ENCODE data around the gene CNIH3. TPM values are rescaled to one million over a fixed set of nuclear protein-coding genes. Genes with fewer than 3 reads are reported as not detected.

The CNIH3 gene
- total RNA-seq, 5 donors from 2014 or later (not counting 1 experiment from before 2014, with no cell fraction given) = 2.3 to 3.6 (median 2.4) TPM

- Histone ChIP-seq H3K9me3 (no peaks in the 10 kb centered on the region), H3K27ac (ENCODE audit: low read length) (no peak overlapping the region), H3K27me3 (replicated peaks in 1 of 2; ENCODE audit: control insufficient read depth in 2 of 2, extremely low read depth in 1 of 2, insufficient read depth in 2 of 2, low read length in 1 of 2) (no peaks in the 10 kb centered on the region), H3K36me3 (ENCODE audit: control insufficient read depth in 2 of 2, extremely low read depth in 1 of 2, insufficient read depth in 1 of 2, low read length in 1 of 2) (no peaks in the 10 kb centered on the region), H3K4me3 (ENCODE audit: control insufficient read depth in 1 of 2, extremely low read depth in 1 of 2, low read length in 1 of 2) (no peak overlapping the region), H3K4me1 (ENCODE audit: control insufficient read depth in 1 of 2, extremely low read depth in 1 of 2, insufficient read depth in 2 of 2, low read length in 2 of 2) (no peaks in the 10 kb centered on the region)
- Mint-ChIP-seq H3K9me3 (no peaks in the 10 kb centered on the region), H3K27me3 (peaks cover 0 to 4% of the 10 kb centered on the region in 2 donors), H3K4me3 (no peak overlapping the region), H3K27ac (no peak overlapping the region), H3K36me3 (no peaks in the 10 kb centered on the region), H3K4me1 (peaks cover 9 to 19% (median 16%) of the 10 kb centered on the region in 3 donors)
- 88% methylated on average over 5 of the region's 5 CpGs for WGBS (ENCODE audit: insufficient coverage)
- ATAC-seq (replicated peaks in 1 of 4) = no peak
- ChIA-PET CTCF (no interaction called here), POLR2A (no interaction called here)
- DNase-seq = no peak
These were observed 164.6 kb downstream of the CNIH3 start for GRCh38 chr1:224780736-224781135.

DNA sequence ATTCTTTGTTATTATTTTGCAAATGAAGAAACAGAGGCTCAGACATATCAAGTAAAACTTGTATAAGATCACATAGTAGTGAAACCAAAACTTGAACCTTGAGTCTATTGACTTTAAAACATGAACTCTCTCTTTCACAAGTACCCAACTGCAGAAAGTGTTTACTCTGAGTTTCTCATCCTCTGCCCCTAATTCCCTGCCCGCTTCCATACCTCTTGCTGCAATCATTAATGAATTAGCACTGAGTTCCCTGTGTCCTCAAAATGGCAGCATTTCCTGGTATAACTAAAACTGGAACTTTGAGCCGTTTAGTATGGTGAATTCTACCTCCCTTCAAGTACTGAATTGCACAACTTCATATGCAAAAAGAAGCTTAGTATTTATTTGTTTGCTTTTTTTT, 165.7 kb downstream of the CNIH3 start:
- Histone ChIP-seq H3K27ac (ENCODE audit: low read length) (no peak overlapping the region), H3K36me3 (ENCODE audit: control insufficient read depth in 2 of 2, extremely low read depth in 1 of 2, insufficient read depth in 1 of 2, low read length in 1 of 2) (no peaks in the 10 kb centered on the region), H3K9me3 (no peaks in the 10 kb centered on the region), H3K27me3 (replicated peaks in 1 of 2; ENCODE audit: control insufficient read depth in 2 of 2, extremely low read depth in 1 of 2, insufficient read depth in 2 of 2, low read length in 1 of 2) (no peaks in the 10 kb centered on the region), H3K4me3 (ENCODE audit: control insufficient read depth in 1 of 2, extremely low read depth in 1 of 2, low read length in 1 of 2) (no peak overlapping the region), H3K4me1 (ENCODE audit: control insufficient read depth in 1 of 2, extremely low read depth in 1 of 2, insufficient read depth in 2 of 2, low read length in 2 of 2) (no peaks in the 10 kb centered on the region)
- H3K27ac Mint-ChIP-seq = no peak overlapping the region
- DNase-seq (no peak), ATAC-seq (replicated peaks in 1 of 4) (no peak)
- H3K4me3 Mint-ChIP-seq = no peak overlapping the region
- ChIA-PET POLR2A (no interaction called here), CTCF (interaction anchor here in 1 of 2 donors (0.6 kb wide), 1 partner anchor 249 kb away, joined by 4 read pairs; no protein-coding TSS in a partner anchor)
- peaks cover 9 to 19% (median 16%) of the 10 kb centered on the region in 3 donors for H3K4me1 Mint-ChIP-seq
- H3K36me3 Mint-ChIP-seq = no peaks in the 10 kb centered on the region
- peaks cover 0 to 4% of the 10 kb centered on the region in 2 donors for H3K27me3 Mint-ChIP-seq
- no peaks in the 10 kb centered on the region for H3K9me3 Mint-ChIP-seq
- 100% methylated on average over 1 of the region's 2 CpGs for WGBS (ENCODE audit: insufficient coverage)

DNA sequence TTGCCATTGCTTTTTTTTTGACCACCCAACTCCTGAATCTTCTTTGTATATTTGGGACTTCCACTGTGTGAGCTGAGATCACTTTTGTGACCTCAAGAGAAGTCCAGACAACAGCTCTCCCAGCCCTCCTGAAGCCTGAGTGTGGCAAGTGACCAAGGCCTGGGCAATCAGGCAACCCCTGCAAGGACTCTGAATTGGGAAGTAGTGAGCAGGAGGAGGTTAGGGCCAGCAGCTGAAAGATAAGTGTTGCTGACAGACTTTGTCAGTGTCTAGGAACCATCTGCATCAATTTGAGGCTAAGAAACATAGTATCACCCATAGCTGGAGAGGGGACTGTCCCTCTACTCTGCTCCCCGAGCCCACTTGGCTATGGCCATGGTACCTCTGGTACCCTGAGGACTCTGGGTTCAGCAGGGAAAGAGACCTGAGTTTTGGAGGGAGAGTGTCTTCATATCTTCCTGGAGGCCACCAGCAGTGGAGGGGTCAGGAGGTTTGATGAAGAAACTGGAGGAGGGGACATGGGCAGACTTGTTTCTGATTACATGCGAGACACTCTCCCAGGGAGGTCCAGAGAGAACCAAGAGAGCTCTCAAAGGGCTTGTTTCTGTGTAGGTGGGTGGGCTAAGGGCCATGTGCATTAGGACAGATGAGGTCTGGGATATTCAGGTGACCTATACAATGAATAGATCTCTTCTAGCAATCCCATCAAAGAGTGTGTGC, 166.3 kb downstream of the CNIH3 start:
- Histone ChIP-seq H3K4me3 (ENCODE audit: control insufficient read depth in 1 of 2, extremely low read depth in 1 of 2, low read length in 1 of 2) (no peak overlapping the region), H3K36me3 (ENCODE audit: control insufficient read depth in 2 of 2, extremely low read depth in 1 of 2, insufficient read depth in 1 of 2, low read length in 1 of 2) (no peaks in the 10 kb centered on the region), H3K27ac (ENCODE audit: low read length) (no peak overlapping the region), H3K9me3 (no peaks in the 10 kb centered on the region), H3K4me1 (ENCODE audit: control insufficient read depth in 1 of 2, extremely low read depth in 1 of 2, insufficient read depth in 2 of 2, low read length in 2 of 2) (no peaks in the 10 kb centered on the region), H3K27me3 (replicated peaks in 1 of 2; ENCODE audit: control insufficient read depth in 2 of 2, extremely low read depth in 1 of 2, insufficient read depth in 2 of 2, low read length in 1 of 2) (no peaks in the 10 kb centered on the region)
- no peak for ATAC-seq (replicated peaks in 1 of 4)
- ChIA-PET CTCF (interaction anchor here in 1 of 2 donors (0.6 kb wide), 1 partner anchor 249 kb away, joined by 4 read pairs; no protein-coding TSS in a partner anchor), POLR2A (no interaction called here)
- H3K4me1 Mint-ChIP-seq = peaks cover 9 to 19% (median 16%) of the 10 kb centered on the region in 3 donors
- peaks cover 0 to 4% of the 10 kb centered on the region in 2 donors for H3K27me3 Mint-ChIP-seq
- WGBS (ENCODE audit: insufficient coverage) = 71% methylated on average over 1 of the region's 2 CpGs
- no peak for DNase-seq
- H3K36me3 Mint-ChIP-seq = no peaks in the 10 kb centered on the region
- H3K9me3 Mint-ChIP-seq = peaks cover 0 to 4% (median 0%) of the 10 kb centered on the region in 3 donors
- peak overlapping the region in 1 of 2 donors; percentile 13 for H3K27ac Mint-ChIP-seq
- H3K4me3 Mint-ChIP-seq = no peak overlapping the region

GRCh38 chr1:224783006-224783651, 167.0 kb downstream of the CNIH3 start:
- H3K27ac Mint-ChIP-seq = peak overlapping the region in 1 of 2 donors; percentile 9
- Histone ChIP-seq H3K4me1 (ENCODE audit: control insufficient read depth in 1 of 2, extremely low read depth in 1 of 2, insufficient read depth in 2 of 2, low read length in 2 of 2) (no peaks in the 10 kb centered on the region), H3K36me3 (ENCODE audit: control insufficient read depth in 2 of 2, extremely low read depth in 1 of 2, insufficient read depth in 1 of 2, low read length in 1 of 2) (no peaks in the 10 kb centered on the region), H3K4me3 (ENCODE audit: control insufficient read depth in 1 of 2, extremely low read depth in 1 of 2, low read length in 1 of 2) (no peak overlapping the region), H3K27ac (ENCODE audit: low read length) (no peak overlapping the region), H3K27me3 (replicated peaks in 1 of 2; ENCODE audit: control insufficient read depth in 2 of 2, extremely low read depth in 1 of 2, insufficient read depth in 2 of 2, low read length in 1 of 2) (no peaks in the 10 kb centered on the region), H3K9me3 (no peaks in the 10 kb centered on the region)
- no peak for DNase-seq
- peaks cover 0 to 4% (median 0%) of the 10 kb centered on the region in 3 donors for H3K9me3 Mint-ChIP-seq
- no peak for ATAC-seq (replicated peaks in 1 of 4)
- peaks cover 9 to 19% (median 16%) of the 10 kb centered on the region in 3 donors for H3K4me1 Mint-ChIP-seq
- H3K4me3 Mint-ChIP-seq = no peak overlapping the region
- H3K27me3 Mint-ChIP-seq = peaks cover 0 to 4% of the 10 kb centered on the region in 2 donors
- ChIA-PET CTCF (no interaction called here), POLR2A (no interaction called here)
- no peaks in the 10 kb centered on the region for H3K36me3 Mint-ChIP-seq
- WGBS (ENCODE audit: insufficient coverage) = 10% methylated on average over 2 of the region's 5 CpGs

- Histone ChIP-seq H3K9me3 (no peaks in the 10 kb centered on the region), H3K4me1 (ENCODE audit: control insufficient read depth in 1 of 2, extremely low read depth in 1 of 2, insufficient read depth in 2 of 2, low read length in 2 of 2) (no peaks in the 10 kb centered on the region), H3K4me3 (ENCODE audit: control insufficient read depth in 1 of 2, extremely low read depth in 1 of 2, low read length in 1 of 2) (no peak overlapping the region), H3K27ac (ENCODE audit: low read length) (no peak overlapping the region), H3K36me3 (ENCODE audit: control insufficient read depth in 2 of 2, extremely low read depth in 1 of 2, insufficient read depth in 1 of 2, low read length in 1 of 2) (no peaks in the 10 kb centered on the region), H3K27me3 (replicated peaks in 1 of 2; ENCODE audit: control insufficient read depth in 2 of 2, extremely low read depth in 1 of 2, insufficient read depth in 2 of 2, low read length in 1 of 2) (no peaks in the 10 kb centered on the region)
- Mint-ChIP-seq H3K27me3 (peaks cover 1 to 4% of the 10 kb centered on the region in 2 donors), H3K9me3 (peaks cover 0 to 4% (median 0%) of the 10 kb centered on the region in 3 donors), H3K27ac (no peak overlapping the region), H3K4me1 (peaks cover 9 to 19% (median 16%) of the 10 kb centered on the region in 3 donors), H3K36me3 (no peaks in the 10 kb centered on the region), H3K4me3 (no peak overlapping the region)
- WGBS (ENCODE audit: insufficient coverage) = 87% methylated on average over 3 of the region's 4 CpGs
- no peak for DNase-seq
- ChIA-PET POLR2A (no interaction called here), CTCF (no interaction called here)
- ATAC-seq (replicated peaks in 1 of 4) = no peak
These were observed 168.3 kb downstream of the CNIH3 start for GRCh38 chr1:224784265-224785039.

- Histone ChIP-seq H3K27me3 (replicated peaks in 1 of 2; ENCODE audit: control insufficient read depth in 2 of 2, extremely low read depth in 1 of 2, insufficient read depth in 2 of 2, low read length in 1 of 2) (no peaks in the 10 kb centered on the region), H3K27ac (ENCODE audit: low read length) (no peak overlapping the region), H3K9me3 (no peaks in the 10 kb centered on the region), H3K4me1 (ENCODE audit: control insufficient read depth in 1 of 2, extremely low read depth in 1 of 2, insufficient read depth in 2 of 2, low read length in 2 of 2) (no peaks in the 10 kb centered on the region), H3K36me3 (ENCODE audit: control insufficient read depth in 2 of 2, extremely low read depth in 1 of 2, insufficient read depth in 1 of 2, low read length in 1 of 2) (no peaks in the 10 kb centered on the region), H3K4me3 (ENCODE audit: control insufficient read depth in 1 of 2, extremely low read depth in 1 of 2, low read length in 1 of 2) (no peak overlapping the region)
- H3K4me1 Mint-ChIP-seq = peaks cover 9 to 19% (median 16%) of the 10 kb centered on the region in 3 donors
- H3K27ac Mint-ChIP-seq = no peak overlapping the region
- POLR2A ChIA-PET = no interaction called here
- H3K27me3 Mint-ChIP-seq = peaks cover 1 to 4% of the 10 kb centered on the region in 2 donors
- DNase-seq (no peak), ATAC-seq (replicated peaks in 1 of 4) (no peak)
- CTCF ChIA-PET = no interaction called here
- WGBS (ENCODE audit: insufficient coverage) = no CpG with 5 or more reads among the region's 2 CpGs
- H3K36me3 Mint-ChIP-seq = no peaks in the 10 kb centered on the region
- H3K4me3 Mint-ChIP-seq = no peak overlapping the region
- H3K9me3 Mint-ChIP-seq = peaks cover 0 to 4% (median 0%) of the 10 kb centered on the region in 3 donors
These were observed 168.9 kb downstream of the CNIH3 start for GRCh38 chr1:224785040-224785328.

Data from T-cell (primary cell).